DMS79 (cell line): ENCODE measurements around the gene IQGAP3.
"Not testable (repeated sequence)": the region's sequence is repeated elsewhere in the genome, so short reads cannot be mapped to it uniquely, and the experiment has no call there.

Experiments
- DNase-seq: peaks from one replicate; lab custom pipeline; 2025; lab: John Stamatoyannopoulos, UW

The IQGAP3 gene, protein sequence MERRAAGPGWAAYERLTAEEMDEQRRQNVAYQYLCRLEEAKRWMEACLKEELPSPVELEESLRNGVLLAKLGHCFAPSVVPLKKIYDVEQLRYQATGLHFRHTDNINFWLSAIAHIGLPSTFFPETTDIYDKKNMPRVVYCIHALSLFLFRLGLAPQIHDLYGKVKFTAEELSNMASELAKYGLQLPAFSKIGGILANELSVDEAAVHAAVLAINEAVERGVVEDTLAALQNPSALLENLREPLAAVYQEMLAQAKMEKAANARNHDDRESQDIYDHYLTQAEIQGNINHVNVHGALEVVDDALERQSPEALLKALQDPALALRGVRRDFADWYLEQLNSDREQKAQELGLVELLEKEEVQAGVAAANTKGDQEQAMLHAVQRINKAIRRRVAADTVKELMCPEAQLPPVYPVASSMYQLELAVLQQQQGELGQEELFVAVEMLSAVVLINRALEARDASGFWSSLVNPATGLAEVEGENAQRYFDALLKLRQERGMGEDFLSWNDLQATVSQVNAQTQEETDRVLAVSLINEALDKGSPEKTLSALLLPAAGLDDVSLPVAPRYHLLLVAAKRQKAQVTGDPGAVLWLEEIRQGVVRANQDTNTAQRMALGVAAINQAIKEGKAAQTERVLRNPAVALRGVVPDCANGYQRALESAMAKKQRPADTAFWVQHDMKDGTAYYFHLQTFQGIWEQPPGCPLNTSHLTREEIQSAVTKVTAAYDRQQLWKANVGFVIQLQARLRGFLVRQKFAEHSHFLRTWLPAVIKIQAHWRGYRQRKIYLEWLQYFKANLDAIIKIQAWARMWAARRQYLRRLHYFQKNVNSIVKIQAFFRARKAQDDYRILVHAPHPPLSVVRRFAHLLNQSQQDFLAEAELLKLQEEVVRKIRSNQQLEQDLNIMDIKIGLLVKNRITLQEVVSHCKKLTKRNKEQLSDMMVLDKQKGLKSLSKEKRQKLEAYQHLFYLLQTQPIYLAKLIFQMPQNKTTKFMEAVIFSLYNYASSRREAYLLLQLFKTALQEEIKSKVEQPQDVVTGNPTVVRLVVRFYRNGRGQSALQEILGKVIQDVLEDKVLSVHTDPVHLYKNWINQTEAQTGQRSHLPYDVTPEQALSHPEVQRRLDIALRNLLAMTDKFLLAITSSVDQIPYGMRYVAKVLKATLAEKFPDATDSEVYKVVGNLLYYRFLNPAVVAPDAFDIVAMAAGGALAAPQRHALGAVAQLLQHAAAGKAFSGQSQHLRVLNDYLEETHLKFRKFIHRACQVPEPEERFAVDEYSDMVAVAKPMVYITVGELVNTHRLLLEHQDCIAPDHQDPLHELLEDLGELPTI (N-terminal part only)

DNA sequence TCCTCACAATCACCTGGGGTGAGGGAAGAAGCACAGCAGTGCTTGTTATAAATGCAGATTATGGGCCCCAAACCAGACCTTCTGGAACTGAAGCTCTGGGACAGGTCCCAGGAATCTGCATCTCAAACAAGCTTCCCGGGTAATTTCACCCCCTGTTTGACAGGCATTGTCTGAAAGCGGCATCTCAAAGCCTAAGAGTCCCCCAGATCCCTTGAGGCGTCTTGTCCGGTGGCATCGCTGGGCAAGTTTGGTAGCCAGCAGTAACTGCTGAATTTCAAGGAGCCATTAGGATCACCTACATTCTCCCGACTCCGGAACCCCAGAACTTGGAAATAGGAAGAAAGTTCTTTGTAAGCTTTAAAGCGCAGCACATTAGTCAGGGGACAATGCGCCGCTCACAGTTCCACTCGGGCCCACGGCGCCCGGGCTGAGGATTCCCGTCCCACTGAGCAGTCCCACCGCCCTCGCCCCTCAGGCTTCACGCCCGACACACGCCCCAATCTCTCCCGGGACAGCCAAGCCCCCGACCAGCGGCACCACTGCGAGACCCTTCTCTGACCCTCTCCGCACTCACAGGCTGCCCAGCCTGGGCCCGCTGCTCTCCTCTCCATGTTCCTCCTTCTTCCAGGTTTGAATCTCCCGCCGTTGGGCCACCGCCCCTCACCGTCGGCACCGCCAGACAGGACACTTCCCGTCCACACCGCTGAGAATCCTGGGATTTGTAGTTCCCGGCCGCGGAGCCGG, at the start of gene IQGAP3:
Gene IQGAP3 (minus strand): TSS at position 647 of the 744 bp plus-strand sequence. CDS start 36 bp downstream, at position 611.
- DNase-seq = peak; percentile 78

DNA sequence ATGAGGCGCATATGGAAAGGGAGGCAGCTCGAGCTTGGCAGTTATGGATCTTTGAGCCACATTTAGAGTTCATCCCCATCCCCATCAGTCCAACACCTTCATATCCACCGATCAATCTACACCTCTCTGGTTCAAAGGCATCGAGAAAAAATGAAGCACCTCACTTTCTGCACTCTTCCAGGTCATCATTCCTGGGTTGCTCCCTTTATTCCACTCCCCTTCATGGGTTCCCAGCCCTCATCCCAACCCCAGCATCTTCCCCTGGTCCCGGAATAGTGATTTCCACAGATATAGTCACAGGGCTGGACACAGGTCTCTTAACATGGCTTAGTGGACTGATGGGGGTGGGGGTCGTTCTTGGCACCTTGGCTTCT, 47.2 kb upstream of the IQGAP3 start:
- no peak for DNase-seq

DNA sequence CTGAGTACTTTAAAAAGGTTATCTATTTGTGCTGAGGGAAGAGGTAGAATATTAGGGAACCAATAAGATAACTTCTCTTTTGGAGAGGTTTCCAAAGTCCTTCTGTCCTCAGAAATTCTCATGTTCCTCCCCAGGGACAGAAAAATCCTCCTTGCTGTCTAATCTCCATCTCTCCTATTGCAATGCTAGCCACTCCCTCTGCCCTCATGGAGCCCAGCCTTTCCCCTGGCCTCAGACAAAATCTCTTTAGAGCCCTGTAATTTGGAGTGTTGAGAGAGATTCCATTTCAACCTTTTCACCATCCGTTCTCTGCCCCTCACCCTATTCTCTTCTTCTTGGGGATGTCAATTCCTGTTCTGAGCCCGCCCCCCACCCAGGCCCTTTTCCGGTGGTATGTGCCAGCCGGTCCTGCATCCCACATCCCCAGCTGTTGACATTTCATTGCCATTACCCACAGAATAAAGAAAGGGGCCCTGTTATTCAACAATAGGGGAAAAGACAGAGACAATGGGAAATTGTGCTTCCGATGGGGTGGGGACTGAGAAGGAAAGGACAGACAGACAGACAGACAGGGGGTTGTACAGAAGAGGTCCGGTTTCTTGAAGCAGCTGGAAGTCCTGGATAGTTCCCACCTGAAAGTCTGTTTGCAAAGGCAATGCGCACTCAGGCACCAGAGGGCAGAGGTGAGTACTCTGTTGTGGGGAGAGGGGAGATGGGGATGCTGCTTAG, 46.7 kb upstream of the IQGAP3 start, which contains the start of gene HAPLN2:
Gene HAPLN2 (plus strand): TSS at position 563 of the 729 bp plus-strand sequence. CDS start 4,076 bp downstream, outside the sequence.
- DNase-seq = no peak

DNA sequence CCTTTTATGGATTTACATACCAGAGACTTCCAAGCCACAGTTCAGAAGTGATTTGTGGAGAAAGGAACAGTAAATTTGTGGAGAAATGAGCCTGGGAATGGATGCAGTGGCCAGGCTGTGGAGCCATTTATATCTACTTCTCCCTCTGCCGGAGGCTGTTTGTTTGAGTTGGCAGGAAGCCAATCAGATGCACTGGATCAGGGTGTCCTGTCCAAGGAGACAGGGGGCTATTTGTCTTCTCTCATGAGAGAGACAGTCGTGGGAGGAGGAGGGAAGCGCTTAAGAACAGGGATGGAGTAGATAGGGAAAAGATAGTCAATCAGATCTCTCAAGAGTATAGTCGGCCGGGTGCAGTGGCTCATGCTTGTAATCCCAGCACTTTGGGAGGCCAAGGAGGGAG, 44.1 kb upstream of the IQGAP3 start:
- DNase-seq = no peak

DNA sequence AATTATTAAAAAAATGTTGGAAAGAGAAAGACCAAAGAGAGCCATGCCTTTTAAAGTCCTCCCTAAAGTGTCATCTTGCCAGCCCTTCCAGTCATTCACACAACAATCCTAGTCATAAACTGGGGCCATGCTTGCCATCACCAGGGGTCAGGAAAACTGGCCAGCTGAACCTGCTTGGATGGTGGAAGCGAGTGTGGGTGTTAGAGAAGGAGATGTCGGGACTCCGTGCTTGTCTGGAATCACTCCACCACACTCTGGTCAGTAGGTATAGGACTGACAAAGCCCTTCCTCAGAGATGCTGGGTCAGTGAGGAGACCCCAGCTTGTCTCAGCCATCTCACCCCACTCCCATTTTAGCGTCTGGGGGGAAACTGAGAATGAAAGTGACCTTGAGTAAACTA, 43.6 kb upstream of the IQGAP3 start:
- no peak for DNase-seq

DNA sequence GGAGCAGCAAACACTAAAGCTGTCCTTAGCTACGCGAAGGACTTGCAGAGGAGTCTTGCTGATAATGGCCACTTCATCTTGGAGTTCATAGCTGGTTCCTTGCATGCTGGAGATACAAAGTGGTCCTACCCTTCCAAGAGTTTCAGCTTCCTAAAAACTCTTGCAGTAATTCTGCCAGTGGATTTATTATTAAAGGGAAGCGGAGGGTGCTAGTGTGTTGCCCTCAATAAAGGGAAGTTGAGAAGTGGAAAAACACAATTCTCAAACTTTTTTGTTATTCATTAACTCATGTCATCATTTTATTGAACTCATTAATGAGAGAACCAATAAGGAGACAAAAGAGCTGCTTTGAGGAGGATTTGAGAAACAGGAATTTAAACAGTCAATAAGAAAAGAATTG, 40.3 kb upstream of the IQGAP3 start:
- no peak for DNase-seq

DNA sequence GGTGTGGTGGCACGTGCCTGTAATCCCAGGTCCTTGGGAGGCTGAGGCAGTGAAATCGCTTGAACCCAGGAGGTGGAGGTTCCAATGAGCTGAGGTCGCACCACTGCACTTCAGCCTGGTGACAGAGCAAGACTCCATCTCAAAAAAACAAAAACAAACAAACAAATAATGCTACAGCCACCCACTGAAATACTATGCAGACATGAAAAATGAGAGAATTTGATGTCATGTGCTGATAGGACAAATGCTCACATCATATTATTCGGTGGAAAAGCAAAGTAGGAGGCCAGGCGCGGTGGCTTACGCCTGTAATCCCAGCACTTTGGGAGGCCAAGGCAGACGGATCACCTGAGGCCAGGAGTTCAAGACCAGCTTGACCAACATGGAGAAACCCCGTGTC, 37.7 kb upstream of the IQGAP3 start:
- not testable (repeated sequence) for DNase-seq

DNA sequence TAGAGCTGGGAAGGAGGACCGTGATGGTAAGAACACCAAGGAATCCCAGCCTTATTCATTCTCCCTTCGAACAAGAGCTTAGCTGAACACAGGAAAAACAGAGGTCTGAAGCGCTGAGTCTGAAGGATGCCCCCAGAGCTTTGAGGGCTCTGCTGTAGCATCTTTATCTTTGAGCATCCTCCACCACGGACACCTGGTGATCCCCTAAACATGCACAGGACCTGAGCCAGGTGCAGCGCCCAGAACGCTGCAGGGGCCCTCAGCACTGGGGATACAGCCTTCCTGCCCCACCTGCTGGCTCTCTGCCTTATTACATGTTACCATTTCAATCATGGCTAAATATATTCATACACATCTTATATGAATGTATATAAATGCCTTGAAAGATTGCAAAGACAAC, 36.6 kb upstream of the IQGAP3 start:
- no peak for DNase-seq

DNA sequence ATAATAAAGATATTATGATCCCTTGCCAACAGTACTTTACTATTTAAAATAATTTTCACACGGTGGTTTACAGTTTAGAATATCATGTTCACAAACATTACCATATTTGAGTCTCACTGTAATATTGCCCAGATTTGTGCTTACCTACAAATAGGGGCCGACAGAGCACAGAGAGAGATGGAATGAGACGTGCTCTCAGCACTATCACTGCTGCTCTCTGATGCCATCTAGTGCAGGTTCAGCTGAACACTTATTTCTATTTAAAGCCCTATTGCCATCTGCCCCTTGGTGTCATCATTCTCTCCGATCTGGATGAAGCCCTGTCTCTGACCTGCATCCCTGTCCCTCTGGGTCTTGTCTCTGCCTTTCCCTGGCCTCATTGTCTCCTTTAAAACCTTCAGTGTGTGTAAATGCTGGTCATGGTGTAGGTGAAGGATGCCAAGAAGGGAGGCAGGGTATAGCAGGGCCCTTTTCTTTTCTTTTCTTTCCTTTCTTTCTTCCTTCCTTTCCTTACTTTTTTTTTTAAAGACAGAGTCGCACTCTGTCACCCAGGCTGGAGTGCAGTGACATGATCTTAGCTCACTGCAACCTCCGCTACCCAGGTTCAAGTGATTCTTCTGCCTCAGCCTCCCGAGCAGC, 35.8 kb upstream of the IQGAP3 start:
- DNase-seq = peak; percentile 52

DNA sequence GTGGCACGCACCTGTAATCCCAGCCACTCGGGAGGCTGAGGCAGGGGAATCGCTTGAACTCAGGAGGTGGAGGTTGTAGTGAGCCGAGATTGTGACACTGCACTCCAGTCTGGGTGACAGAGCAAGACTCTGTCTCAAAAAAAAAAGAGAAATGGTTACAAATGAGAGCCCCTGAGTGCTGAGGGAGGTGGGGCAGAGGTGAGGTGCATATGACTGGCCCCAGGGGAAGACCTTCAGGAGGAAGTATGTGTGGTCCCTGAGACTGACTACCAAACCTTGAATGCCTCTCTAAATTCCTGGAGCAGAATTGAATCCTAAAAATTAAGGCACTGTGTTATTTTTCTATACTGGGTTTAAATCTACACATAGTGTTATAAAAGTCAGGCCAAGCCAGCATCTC, 35.0 kb upstream of the IQGAP3 start:
- DNase-seq = not testable (repeated sequence)

DNA sequence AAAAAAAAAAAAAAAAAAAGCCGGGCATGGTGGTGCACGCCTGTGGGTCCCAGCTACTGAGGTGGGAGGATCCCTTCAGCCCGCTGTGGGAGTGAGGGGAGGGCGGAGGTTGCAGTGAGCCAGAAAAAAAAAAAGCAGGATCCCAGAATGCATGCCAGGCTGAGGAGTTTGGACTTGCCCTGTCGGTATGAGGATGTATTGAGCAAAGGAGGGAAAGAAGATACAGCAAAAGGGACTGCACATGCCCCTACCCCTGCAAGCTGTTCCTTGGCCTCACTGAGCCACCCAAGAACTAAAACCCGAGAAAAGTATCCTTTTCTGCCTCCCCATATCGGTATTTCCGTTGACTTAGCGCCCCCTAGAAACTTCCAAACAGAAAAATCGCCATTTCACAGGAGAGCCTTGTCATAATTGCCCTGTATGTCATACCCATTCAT, 30.2 kb upstream of the IQGAP3 start:
- no peak for DNase-seq

DNA sequence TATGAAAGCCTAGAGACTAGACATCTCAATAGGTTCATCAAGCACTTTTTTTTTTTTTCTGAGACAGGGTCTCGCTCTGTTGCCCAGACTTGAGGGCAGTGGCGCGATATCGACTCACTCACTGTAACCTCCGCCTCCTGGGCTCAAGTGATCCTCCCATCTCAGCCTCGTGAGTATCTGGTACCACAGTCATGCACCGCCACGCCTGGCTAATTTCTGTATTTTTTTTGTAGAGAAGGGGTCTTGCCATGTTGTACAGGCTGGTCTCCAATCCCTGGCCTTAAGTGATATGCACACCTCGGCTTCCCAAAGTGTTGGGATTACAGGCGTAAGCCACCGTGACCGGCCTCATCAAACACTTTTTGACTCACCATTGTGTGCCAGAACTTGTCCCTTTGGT, 29.5 kb upstream of the IQGAP3 start:
- no peak for DNase-seq

DNA sequence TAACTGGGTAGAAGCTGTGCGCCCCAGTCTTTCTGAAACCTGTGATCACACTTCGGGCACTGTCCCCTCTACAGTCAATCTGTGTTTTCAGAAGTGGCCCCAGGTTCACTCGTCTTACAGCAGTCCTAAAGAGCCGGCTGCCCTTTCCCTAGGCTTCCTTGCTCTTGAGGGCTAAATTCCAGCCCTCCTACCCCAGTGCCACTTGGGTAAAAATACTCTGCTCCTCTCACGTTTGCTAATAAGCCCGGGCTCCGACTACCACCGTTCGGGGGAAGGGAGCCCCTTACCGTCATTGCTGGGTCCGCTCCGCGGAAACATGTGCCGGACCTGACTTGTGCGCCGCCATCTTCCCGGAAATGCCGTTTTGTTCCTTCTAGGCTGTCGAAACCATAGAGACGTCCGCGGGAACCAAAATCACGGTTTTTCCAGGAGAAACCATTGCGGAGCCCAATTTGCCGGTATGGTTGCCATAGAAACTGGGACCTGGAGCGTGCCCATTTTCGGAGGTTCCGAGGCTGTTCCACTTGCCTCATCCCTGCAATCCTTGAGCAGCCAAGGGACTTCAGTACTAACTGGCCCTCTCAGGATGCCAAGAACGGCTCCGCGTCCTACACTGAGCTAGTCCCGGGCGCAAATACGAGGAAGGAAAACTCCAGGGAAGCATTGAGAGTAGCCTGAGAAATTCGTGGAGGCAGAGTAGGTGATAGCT, 28.9 kb upstream of the IQGAP3 start, which contains the start of gene GPATCH4:
Gene GPATCH4 (minus strand): TSS at position 358 of the 709 bp plus-strand sequence.
- peak; percentile 88 for DNase-seq

DNA sequence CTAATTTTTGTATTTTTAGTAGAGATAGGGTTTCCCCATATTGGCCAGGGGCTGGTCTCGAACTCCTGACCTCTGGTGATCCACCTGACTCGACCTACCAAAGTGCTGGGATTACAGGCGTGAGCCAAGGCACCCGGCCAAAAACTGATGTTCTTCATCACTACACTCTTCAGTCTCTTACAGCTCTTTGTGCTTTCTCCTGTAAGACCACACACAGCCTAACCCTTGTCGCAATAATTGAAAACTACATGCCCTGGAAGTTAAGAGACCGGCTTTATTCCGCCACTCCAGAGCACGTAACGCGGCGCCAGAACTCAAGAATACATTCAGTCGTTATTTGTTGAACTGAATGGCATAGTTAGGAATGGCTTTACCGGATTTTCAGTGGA, 28.4 kb upstream of the IQGAP3 start:
- no peak for DNase-seq

DNA sequence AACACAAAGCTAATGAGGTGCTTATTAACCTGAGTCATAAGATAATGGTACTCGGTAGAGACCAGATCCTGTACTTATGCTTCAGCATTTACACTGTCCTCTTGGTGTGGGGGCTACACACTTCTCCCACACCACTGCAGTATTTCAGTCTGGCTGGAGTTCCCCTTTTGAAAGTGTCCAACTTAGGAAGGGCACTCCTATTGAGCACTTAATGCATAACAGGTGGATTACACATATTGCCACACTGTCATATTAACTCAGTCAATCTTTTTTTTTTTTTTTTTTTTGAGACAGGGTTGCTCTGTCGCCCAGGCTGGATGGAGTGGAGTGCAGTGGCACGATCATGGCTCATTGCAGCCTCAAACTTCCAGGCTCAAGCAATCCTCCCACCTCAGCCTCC, 27.4 kb upstream of the IQGAP3 start:
- no peak for DNase-seq

DNA sequence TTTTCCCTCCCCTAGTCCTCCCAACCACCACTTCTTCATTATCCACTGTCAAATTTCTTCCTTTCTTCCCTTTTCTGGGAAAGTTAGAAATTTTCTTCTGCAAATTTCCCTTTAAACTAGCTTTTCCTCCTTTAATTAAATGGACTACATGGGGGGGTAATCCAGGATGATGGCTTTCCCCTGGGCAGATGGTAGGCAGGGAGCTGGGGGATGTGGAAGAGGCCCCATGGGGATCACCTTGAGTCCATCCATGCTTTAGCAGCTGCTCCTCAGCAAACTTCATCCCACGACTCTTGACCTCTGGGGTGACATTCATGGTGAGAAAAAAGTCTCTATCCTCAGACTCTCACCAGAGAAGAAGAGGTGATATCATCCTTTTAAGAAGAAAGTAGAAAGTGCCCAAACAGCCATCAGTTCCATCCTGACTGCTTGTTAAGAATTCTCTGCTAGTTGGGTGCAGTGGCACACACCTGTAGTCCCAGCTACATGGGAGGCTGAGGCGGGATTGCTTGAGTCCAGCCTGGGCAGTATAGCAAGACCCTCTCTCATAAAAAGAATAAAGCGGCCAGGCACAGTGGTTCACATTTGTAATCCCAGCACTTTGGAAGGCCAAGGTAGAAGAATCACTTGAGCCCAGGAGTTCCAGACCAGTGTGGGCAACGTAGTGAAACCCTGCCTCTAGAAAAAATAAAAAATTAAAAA, 26.5 kb upstream of the IQGAP3 start:
- DNase-seq = no peak

DNA sequence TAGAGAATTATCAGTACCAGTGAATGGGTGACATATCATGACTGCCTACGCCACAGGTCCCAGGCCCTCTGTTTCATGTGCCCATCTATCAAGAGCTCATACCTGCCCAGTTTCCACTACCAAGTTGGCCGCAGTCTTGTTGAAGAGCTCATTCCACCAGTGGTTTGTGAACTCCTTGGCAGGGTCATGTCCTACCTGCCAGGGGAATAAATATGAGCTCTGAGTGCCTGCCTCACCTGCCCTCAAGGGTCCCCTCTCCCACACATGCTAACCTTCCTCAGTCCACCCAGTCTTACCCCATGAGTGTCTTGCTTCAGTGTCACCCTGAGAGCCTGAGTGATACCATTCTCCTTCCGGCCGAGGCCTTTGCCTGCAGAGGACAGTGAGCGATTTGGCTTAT, 25.8 kb upstream of the IQGAP3 start:
- DNase-seq = no peak

DNA sequence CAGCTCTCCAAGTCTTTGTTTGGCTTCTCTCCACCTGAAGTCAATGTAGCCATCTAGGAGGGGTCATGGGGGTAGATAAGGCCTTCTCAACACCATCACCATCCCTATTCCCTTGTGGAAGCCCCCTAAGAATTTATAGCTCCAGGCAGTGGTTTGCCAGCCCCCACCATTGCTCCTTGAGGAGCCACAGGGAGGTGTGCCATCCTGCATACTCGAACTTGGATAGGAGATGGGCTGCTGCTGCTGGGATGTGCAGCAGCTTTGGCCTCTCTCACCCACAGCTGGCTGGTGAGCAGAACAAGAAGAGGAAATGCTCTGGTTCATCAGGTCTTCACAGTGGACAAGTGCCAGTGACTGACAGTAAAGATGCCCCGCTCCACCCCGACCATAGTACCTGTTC, 24.1 kb upstream of the IQGAP3 start:
- no peak for DNase-seq

DNA sequence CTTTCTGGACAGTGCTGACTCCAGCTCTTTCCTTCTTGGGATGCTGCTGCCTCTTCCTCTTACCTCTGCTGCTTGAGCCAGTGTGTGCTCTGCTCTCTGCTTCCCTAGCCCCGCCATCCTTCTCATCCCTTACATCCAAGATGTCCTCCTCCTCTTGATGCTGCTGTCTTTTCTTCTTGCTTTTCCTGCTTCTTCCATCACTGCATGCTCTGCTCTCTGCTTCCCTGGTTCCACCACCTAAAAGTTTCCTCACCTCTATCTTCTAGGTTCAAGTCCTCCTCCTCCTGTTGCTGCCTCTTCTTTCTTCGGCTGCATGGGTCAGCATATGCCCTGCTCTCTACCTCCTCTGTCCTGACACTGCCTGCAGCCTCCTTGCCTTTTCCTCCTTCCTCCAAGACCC, 22.7 kb upstream of the IQGAP3 start:
- DNase-seq = no peak
